OCI-LY1 (cell line): ENCODE results near the gene CCDC13.

Experiments used
- H2AFZ ChIP-seq: fragments of 200-600 bp; sonication (generic), shearing (Covaris generic); 2 replicates; pipeline ENCODE4 v1.6.0; 2014; ENCODE audit warnings: antibody characterized with exemption, mild to moderate bottlenecking, low read length
- H3F3A ChIP-seq: fragments of 200-600 bp; sonication (generic), shearing (Covaris generic); 2 replicates; pipeline ENCODE4 v1.6.0; 2014; ENCODE audit warnings: mild to moderate bottlenecking, antibody characterized with exemption, low read length, moderate library complexity; ENCODE audit not compliant: insufficient read depth
- H3K27ac ChIP-seq: fragments of 200-600 bp; sonication (generic); 2 replicates; pipeline ENCODE4 v1.5.1; 2014; ENCODE audit warnings: low read length, mixed run types, mild to moderate bottlenecking, low read depth; ENCODE audit not compliant: poor library complexity, severe bottlenecking
- H3K27me3 ChIP-seq: fragments of 200-600 bp; sonication (generic); 2 replicates; pipeline ENCODE4 v1.6.0; 2014; ENCODE audit warnings: antibody characterized with exemption, mild to moderate bottlenecking, low read length, moderate library complexity; ENCODE audit not compliant: insufficient read depth
- H3K36me3 ChIP-seq: fragments of 200-600 bp; sonication (generic); 2 replicates; pipeline ENCODE4 v1.6.1; 2014; ENCODE audit warnings: mild to moderate bottlenecking, antibody characterized with exemption, low read length, moderate library complexity, mixed read lengths; ENCODE audit not compliant: insufficient read depth
- H3K4me1 ChIP-seq: fragments of 200-600 bp; sonication (generic); 2 replicates; pipeline ENCODE4 v1.5.1; 2014; ENCODE audit warnings: mild to moderate bottlenecking, low read length, moderate library complexity; ENCODE audit not compliant: insufficient read depth, severe bottlenecking
- H3K4me2 ChIP-seq: fragments of 200-600 bp; sonication (generic), shearing (Covaris generic); 2 replicates; pipeline ENCODE4 v1.6.1; 2014; ENCODE audit warnings: low read length
- H3K4me3 ChIP-seq: fragments of 200-600 bp; sonication (generic); 2 replicates; pipeline ENCODE4 v1.5.1; 2014; ENCODE audit warnings: low read length, low read depth, mild to moderate bottlenecking, mixed read lengths; ENCODE audit not compliant: poor library complexity, severe bottlenecking
- H3K79me2 ChIP-seq: fragments of 200-600 bp; shearing (Covaris generic); 2 replicates; pipeline ENCODE4 v1.6.1; 2016; ENCODE audit warnings: mixed run types, low read length, mixed read lengths; ENCODE audit not compliant: insufficient read depth
- H3K9ac ChIP-seq: fragments of 200-600 bp; sonication (generic), shearing (Covaris generic); 2 replicates; pipeline ENCODE4 v1.6.1; 2014; ENCODE audit warnings: mild to moderate bottlenecking, low read length, mixed read lengths
- H3K9me2 ChIP-seq: fragments of 200-600 bp; sonication (generic), shearing (Covaris generic); 2 replicates; pipeline ENCODE4 v1.6.1; 2014; ENCODE audit warnings: low read depth, mild to moderate bottlenecking, low read length, mixed read lengths
- H3K9me3 ChIP-seq: fragments of 200-600 bp; shearing (Covaris generic); 2 replicates; pipeline ENCODE4 v1.6.1; 2014; ENCODE audit warnings: low read length, mixed read lengths
- H4K20me1 ChIP-seq: fragments of 200-600 bp; sonication (generic), shearing (Covaris generic); 2 replicates; pipeline ENCODE4 v1.6.0; 2016; ENCODE audit warnings: mild to moderate bottlenecking, low read length; ENCODE audit not compliant: insufficient read depth
- CTCF ChIP-seq: fragments of 200-600 bp; sonication (generic), shearing (Covaris generic); IDR thresholded peaks from 2 replicates; pipeline ENCODE4 v1.5.1; 2017; ENCODE audit warnings: mild to moderate bottlenecking, antibody characterized with exemption, low read length, moderate library complexity, mixed read lengths
- EZH2 ChIP-seq: fragments of 200-600 bp; sonication (generic), shearing (Covaris generic); IDR thresholded peaks from 2 replicates; pipeline ENCODE4 v1.8.0; 2017; ENCODE audit warnings: borderline replicate concordance, mixed run types, mild to moderate bottlenecking, antibody characterized with exemption, low read length, moderate library complexity, mixed read lengths

Gene CCDC13

GRCh38 chr3:42743204-42743995 lies 29.7 kb downstream of the CCDC13 start:
- no peaks in the 10 kb centered on the region for H3K9me2 ChIP-seq
- H3K27me3 ChIP-seq = no peaks in the 10 kb centered on the region
- no peaks in the 10 kb centered on the region for H4K20me1 ChIP-seq
- H3K4me1 ChIP-seq = peaks cover 2% of the 10 kb centered on the region
- no peaks in the 10 kb centered on the region for H3F3A ChIP-seq
- H3K4me2 ChIP-seq = no peak overlapping the region
- H2AFZ ChIP-seq = no peak overlapping the region
- H3K9ac ChIP-seq = no peak overlapping the region
- H3K79me2 ChIP-seq = no peaks in the 10 kb centered on the region
- TF ChIP-seq EZH2 (no peak), CTCF (no peak)
- no peak overlapping the region for H3K4me3 ChIP-seq
- H3K9me3 ChIP-seq = no peaks in the 10 kb centered on the region
- no peak overlapping the region for H3K27ac ChIP-seq
- H3K36me3 ChIP-seq = no peaks in the 10 kb centered on the region

- no peaks in the 10 kb centered on the region for H3F3A ChIP-seq
- no peak overlapping the region for H2AFZ ChIP-seq
- H3K4me1 ChIP-seq = peaks cover 2% of the 10 kb centered on the region
- H3K4me3 ChIP-seq = no peak overlapping the region
- no peak overlapping the region for H3K9ac ChIP-seq
- H3K79me2 ChIP-seq = no peaks in the 10 kb centered on the region
- H3K9me3 ChIP-seq = no peaks in the 10 kb centered on the region
- no peaks in the 10 kb centered on the region for H3K9me2 ChIP-seq
- H3K4me2 ChIP-seq = no peak overlapping the region
- no peak overlapping the region for H3K27ac ChIP-seq
- no peaks in the 10 kb centered on the region for H4K20me1 ChIP-seq
- H3K27me3 ChIP-seq = no peaks in the 10 kb centered on the region
- TF ChIP-seq EZH2 (no peak), CTCF (no peak)
- H3K36me3 ChIP-seq = no peaks in the 10 kb centered on the region
These were observed 30.4 kb downstream of the CCDC13 start for GRCh38 chr3:42742688-42743087.

GRCh38 chr3:42742259-42742658 lies 30.8 kb downstream of the CCDC13 start:
- H4K20me1 ChIP-seq = no peaks in the 10 kb centered on the region
- no peaks in the 10 kb centered on the region for H3K27me3 ChIP-seq
- peaks cover 2% of the 10 kb centered on the region for H3K4me1 ChIP-seq
- TF ChIP-seq CTCF = no peak
- no peak for TF ChIP-seq EZH2
- no peaks in the 10 kb centered on the region for H3K9me3 ChIP-seq
- no peak overlapping the region for H3K27ac ChIP-seq
- H2AFZ ChIP-seq = no peak overlapping the region
- no peaks in the 10 kb centered on the region for H3K9me2 ChIP-seq
- H3F3A ChIP-seq = no peaks in the 10 kb centered on the region
- H3K9ac ChIP-seq = no peak overlapping the region
- no peak overlapping the region for H3K4me2 ChIP-seq
- no peaks in the 10 kb centered on the region for H3K36me3 ChIP-seq
- no peak overlapping the region for H3K4me3 ChIP-seq
- H3K79me2 ChIP-seq = no peaks in the 10 kb centered on the region
